Neural progenitor cell (in vitro differentiated cells): ENCODE results near the gene SUSD2.

ENCODE experiments used
- EZH2 ChIP-seq: fragments of 200-600 bp; sonication (generic); IDR thresholded peaks from 2 replicates; pipeline ENCODE4 v1.6.1; 2017; ENCODE audit warnings: antibody characterized with exemption, mild to moderate bottlenecking, moderate library complexity
- TF ChIP-seq, protein P1 (sequence below): fragments of 200-600 bp; sonication (generic); IDR thresholded peaks from 2 replicates; pipeline ENCODE4 v1.5.1; 2017; ENCODE audit warnings: antibody characterized with exemption, mild to moderate bottlenecking

DNA sequence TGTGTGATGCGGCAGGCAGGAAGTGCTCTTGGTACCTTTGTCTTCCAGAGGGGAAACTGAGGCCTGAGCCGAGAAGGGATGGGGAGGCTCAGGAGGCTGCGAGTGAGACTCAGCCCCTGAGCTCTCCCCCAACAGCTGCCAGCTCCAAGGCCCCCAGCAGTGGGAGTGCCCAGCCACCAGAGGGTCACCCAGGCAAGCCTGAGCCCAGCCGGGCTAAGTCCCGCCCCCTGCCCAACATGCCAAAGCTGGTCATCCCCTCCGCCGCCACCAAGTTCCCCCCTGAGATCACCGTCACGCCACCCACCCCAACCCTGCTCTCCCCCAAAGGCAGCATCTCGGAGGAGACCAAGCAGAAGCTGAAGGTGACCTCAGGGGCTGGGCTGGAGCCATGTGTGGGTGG lies 3.8 kb upstream of the SUSD2 start:
- TF ChIP-seq, protein P1, sequence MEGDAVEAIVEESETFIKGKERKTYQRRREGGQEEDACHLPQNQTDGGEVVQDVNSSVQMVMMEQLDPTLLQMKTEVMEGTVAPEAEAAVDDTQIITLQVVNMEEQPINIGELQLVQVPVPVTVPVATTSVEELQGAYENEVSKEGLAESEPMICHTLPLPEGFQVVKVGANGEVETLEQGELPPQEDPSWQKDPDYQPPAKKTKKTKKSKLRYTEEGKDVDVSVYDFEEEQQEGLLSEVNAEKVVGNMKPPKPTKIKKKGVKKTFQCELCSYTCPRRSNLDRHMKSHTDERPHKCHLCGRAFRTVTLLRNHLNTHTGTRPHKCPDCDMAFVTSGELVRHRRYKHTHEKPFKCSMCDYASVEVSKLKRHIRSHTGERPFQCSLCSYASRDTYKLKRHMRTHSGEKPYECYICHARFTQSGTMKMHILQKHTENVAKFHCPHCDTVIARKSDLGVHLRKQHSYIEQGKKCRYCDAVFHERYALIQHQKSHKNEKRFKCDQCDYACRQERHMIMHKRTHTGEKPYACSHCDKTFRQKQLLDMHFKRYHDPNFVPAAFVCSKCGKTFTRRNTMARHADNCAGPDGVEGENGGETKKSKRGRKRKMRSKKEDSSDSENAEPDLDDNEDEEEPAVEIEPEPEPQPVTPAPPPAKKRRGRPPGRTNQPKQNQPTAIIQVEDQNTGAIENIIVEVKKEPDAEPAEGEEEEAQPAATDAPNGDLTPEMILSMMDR, result no peak
- TF ChIP-seq EZH2, result no peak
